ENCODE data around the gene ST6GALNAC3.

Gene ST6GALNAC3

DNA sequence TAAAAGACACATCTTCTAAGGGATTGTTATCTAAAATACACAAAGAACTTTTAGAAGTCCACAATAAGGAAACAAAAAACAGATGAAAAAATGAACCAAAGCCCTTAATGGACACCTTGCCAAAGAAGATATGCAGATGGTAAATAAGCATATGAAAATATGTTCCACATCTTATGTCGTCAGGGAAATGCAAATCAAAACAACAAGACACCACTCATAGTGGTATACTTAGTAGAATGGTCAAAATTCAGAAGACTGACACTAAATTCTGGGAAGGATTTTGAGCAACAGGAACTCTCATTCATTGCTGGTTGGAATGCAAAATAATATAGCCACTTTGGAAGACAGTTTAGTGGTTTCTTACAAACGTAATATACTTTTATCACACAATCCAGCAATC is 587.0 kb downstream of the ST6GALNAC3 start:
- no peak for DNase-seq

DNA sequence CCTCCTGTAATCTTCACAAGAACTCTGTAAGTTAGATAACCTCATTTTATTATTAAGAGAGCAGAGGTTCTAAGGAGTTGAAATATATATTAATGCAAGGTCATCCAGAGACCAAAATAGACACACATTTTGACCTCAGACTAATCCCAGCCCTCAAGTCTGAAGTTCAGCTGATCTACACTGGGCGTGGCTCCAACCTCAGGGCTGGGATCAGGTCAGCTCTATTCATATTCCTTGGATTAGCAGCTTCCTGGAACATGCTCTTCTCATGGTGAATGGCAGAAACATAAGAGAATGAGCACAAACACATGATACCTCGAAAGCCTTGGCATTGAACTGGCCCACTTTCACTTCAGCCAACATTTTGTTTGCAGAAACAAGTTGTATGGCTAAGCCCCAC is 592.0 kb downstream of the ST6GALNAC3 start:
- no peak for DNase-seq

DNA sequence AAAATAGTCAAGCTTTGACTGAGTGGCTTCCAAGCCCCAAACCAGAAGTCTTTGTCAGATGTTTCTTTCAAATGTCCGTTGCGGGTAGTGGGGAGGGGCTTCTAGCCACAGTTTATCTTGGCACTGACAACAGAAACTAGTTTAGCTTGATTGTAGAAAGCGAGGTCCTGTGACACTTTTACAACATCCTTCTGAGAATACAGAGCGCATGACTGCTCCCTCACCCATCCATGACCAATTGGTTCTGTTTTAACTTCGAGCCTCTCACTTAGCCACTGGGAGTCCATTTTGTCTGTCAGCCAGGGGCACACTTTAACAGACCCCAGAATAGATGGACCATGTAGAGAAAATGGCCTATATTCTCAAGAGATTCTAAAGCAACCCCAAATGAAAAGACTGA is 593.5 kb downstream of the ST6GALNAC3 start:
- DNase-seq = no peak

DNA sequence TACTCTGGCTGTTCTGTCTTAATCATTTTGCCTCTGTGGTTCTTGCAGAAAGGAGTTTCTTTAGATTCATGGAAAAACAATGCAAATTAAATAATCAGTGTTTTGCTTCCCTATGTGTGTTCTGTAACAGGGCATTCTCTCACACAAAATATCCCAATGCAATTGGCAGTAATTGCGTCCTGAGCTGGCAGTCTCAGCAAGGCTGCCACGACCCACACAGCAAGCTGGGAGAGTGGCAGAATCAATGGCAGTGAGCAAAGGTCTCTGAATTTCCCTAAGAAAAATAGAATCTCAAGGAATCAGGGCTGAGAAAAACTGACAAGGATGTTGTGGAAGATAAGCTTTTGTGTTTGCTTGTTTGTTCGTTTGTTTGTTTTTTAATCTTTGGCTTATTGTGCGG is 594.6 kb downstream of the ST6GALNAC3 start:
- DNase-seq = no peak

DNA sequence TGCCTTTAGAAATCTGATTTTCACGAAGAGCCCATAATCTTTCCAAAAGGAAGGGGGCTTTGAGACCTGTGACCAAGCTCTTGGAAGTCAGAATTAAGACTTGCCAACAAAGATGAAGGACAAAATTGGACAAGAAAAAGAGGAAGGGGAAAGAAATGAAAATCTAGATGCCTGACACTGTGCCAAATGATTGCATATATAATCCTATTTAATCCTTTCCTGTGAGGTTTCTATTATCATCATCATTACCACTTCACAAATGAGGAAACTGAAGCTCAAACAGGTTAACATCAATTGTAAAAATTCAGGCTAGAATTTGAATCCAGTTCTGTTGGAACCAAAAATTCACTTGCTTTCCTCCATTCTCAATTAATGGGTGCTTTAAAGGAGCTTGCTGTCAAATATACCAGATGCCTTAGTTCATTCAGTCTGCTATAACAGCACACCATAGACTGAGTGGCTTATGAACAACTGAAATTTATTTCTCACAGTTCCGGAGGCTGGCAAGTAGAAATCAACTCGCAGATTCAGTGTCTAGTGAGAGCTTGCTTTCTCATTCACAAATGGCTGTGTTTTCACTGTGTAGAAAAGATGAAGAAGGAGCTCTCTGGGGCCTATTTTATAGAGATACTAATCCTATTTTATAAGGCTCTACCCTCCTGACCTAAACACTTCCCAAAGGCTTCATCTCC is 595.2 kb downstream of the ST6GALNAC3 start:
- DNase-seq = no peak

DNA sequence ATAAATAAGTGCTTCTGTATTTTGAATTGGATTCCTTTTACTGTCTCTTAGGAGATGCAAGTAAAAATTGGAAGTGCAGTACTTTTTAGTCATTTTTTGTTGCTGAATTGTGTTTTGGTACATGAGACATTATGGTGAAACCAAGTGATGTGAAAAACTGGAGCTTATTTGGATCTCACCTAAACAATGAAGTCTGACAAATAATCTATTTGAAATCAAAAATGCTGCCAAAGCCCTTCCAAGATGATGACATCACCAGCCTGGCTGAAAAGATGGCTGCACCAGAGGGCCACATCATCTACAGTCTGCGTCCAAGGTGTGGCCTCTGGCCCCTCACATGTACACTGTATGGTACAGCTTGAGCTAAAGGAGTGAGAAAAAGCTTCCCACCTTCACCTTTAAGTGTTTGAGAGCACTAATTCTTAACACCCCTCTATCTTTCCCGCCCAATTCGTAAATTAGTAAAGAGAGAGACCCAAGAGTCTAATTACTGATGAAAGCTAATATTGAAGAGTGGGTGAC is 600.2 kb downstream of the ST6GALNAC3 start:
- DNase-seq = no peak

DNA sequence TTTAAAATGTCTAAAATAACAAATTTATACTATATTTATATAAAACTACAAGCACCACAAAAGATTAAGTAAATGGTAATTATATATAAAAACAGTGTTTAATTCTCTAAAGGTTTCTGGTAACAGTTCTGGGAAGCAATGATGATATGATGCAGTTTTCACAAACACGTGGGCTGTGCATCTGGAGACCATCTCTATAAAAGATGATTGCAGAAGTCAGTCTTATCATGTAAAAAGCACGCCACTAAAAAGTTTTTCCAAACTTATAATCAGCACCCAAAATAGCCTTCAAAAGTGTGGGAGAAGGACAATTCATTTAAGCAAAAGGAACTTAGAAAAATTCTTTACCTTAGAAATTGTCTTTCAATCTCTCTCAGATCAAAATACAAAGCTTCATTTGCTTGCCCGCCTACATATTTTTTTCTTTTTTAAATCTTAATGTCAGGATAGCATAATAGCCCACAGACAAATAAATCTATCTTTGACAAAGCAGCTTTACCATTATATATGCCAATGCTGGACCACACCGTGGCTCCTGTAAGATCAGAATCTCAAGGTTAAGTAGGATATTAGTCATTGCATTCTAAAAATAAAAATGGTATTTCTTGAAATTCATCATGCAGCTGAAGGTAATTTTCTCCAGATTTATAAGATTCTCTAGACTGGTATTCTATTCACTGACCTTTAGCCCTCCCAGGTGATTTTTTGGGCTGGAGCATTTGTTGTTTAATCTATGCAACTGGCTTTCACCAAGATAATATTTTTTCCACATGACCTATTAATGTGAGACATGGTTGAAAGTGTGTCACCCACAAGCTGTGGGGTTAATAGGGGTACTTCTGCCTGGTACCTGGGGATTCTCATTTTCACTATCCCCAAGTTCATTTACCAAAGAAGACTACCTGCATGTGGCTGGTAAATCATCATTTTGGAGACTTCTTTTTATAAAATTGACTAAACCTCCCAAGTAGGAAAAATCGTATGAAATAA is 603.2 kb downstream of the ST6GALNAC3 start:
- DNase-seq = no peak

DNA sequence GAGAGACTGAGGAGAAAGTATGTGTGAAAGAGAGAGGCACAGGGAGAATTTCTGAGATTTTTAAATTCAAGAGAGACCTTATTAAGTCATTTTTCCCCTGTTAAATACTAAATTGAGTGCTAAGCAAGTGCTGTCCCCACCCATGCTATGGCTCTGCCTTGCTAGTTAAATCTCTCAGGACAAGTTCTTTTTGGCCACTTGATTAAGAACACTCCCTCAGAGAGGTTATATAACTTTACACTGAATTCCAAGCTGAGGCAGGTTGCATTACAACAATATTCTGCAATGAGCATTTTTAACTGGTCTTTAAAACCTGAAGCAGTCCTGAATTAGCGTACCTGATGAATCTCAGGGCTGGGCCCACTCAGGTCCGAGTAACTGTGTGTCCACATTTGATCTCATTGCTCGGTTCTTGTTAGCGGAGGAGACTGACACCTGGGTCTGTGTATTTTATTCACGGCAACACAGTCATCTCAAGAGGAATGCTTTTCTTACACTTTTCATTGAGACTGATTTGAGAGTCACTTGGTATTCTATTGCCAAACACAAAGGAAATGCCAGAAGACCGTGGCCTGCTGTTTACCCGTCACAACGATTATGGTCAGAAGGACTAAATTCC is 605.1 kb downstream of the ST6GALNAC3 start:
- DNase-seq = no peak

DNA sequence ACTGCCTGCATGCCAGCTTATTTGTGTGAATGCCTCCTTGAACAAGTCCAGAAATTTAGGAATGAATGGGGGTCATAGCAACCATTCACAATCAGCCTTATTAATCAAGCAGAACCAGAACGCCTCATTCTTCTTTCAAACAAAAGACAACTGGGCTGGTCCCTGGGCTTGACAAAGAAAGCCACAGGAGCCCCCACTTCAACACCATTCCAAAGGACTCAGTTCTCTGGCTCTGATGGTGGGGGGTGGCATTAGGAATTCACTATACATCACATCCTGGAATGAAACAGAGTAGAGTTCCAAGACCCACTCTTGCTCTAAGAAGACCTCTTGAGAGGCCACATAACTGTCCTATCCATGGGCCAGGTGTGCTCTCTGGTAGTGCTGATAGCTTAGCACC is 606.1 kb downstream of the ST6GALNAC3 start:
- DNase-seq = no peak

DNA sequence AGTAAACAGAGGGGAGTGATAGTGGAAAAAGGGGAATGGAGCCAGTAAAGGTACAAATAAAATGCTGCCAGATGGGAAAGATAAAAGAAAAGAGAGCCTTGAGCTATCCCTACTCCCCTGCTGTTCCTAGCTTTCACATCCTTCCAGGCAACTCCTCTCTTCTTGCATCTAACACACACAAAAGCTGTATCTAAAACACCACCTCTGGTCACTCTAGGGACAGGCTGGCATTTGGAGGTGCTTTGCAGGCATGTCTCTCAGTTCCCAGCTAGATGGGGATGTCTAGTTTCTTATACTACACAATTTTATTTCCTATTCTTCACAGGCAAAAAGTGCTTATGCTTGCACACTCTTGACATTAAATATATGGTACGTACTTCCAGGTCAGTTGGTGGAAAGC is 607.6 kb downstream of the ST6GALNAC3 start:
- no peak for DNase-seq
